NT2/D1 (cell line): ENCODE results near the gene NRG2.

Source experiments
- DNase-seq: peaks from one replicate; pipeline ENCODE4 v3.0.0-alpha.2; 2011; ENCODE audit warnings: low read depth, low spot score
- H3K27me3 ChIP-seq: 2 replicates; pipeline ENCODE4 v1.6.0; 2011; ENCODE audit warnings: mild to moderate bottlenecking; ENCODE audit not compliant: insufficient read length, insufficient read depth
- H3K36me3 ChIP-seq: 2 replicates; pipeline ENCODE4 v1.6.1; 2011; ENCODE audit warnings: mild to moderate bottlenecking, low read length, mixed read lengths; ENCODE audit not compliant: insufficient read depth, insufficient read length
- H3K4me1 ChIP-seq: 2 replicates; pipeline ENCODE4 v1.5.1; 2011; ENCODE audit not compliant: insufficient read depth, insufficient read length
- H3K4me3 ChIP-seq: 2 replicates; pipeline ENCODE4 v1.5.1; 2011; ENCODE audit warnings: low read depth; ENCODE audit not compliant: insufficient read length
- H3K9ac ChIP-seq: 2 replicates; pipeline ENCODE4 v1.6.0; 2011; ENCODE audit warnings: low read depth; ENCODE audit not compliant: insufficient read length
- H3K9me3 ChIP-seq: 2 replicates; pipeline ENCODE4 v1.5.1; 2011; ENCODE audit warnings: mild to moderate bottlenecking, low read length; ENCODE audit not compliant: insufficient read depth
- SUZ12 ChIP-seq: IDR thresholded peaks from 2 replicates; pipeline ENCODE4 v1.6.1; 2011; ENCODE audit not compliant: insufficient read length, insufficient read depth; ENCODE audit errors: extremely low read depth
- YY1 ChIP-seq: IDR thresholded peaks from 2 replicates; pipeline ENCODE4 v1.6.1; 2011; ENCODE audit not compliant: insufficient read length, insufficient read depth
- ZNF274 ChIP-seq: IDR thresholded peaks from 2 replicates; pipeline ENCODE4 v1.6.1; 2011; ENCODE audit warnings: mild to moderate bottlenecking, low read depth, low read length

Gene NRG2

DNA sequence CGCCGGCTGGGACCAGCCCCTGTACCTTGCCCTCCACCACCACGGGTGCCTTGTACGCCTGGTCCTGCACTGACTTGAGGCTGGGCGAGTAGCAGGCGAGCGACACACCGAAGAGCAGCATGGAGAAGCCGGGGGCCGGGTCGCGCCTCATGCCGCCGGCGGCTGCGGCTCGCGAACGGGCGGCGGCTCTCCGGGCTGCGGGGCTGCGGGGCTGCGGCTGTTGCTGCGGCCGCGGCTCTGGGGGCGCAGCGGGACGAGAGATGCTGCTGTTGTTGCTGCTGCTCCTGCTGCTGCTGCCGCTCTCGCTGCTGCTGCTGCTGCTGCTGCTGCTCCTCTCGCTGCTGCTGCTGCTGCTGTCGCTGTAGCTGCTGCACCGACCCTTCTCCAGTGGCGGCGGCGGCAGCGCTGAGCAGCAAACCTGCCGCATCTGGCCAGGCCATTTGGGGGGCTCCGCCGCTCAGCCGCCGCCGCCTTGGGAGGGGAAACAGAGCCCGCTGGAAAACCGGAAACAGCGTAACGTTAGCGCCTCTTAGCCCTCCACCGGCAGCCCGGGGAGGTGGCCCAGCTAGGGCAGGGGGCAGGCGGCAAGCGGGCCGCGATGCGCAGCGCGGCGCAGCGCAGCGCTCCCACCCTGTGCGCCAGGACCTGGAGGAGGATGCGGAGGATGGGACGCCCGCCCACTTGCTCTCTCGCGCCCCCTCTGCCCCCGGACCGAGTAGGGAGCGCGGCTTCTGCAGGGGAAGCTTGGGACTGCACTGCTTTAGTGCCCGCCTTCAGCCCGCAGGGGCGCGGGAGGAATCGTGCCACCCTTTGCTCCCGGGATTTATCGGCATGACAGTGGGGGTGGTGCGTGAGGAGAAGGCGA lies at the start of gene NRG2:
NRG2 (minus strand) TSS at position 657 of the 865 bp plus-strand sequence.
- Histone ChIP-seq H3K9ac (peak within 1 kb of the TSS; percentile 32), H3K9me3 (peaks cover 11% of the 10 kb centered on the region; the same call in 1 of the 2 replicates), H3K27me3 (peaks cover 76% of the 10 kb centered on the region), H3K4me1 (peaks cover 3% of the 10 kb centered on the region), H3K4me3 (peak within 1 kb of the TSS; percentile 52), H3K36me3 (no peaks in the 10 kb centered on the region)
- peak; percentile 46 for DNase-seq
- no peak for TF ChIP-seq YY1
- TF ChIP-seq SUZ12, result no peak
- TF ChIP-seq ZNF274, result no peak

DNA sequence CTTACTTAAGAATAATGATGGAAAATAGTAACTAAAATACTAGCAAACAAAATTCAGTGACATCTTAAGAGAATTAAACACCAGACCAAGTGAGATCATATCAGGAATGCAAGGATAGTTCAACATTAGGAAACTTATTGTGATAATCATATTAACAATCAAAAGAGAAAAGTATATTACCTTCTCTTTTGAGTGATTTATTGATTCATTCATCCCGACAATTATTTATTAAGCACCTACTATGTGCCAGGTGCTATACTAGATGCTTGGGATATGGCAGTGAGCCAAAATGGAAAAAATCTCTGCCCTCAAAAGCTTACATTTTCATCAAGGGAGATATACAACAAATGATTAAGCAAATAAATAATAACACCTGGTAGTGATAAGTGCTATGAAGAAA lies 47.2 kb upstream of the NRG2 start:
- H3K9ac ChIP-seq, result no peak overlapping the region

GRCh38 chr5:140084541-140084940 lies 41.4 kb upstream of the NRG2 start:
- TF ChIP-seq ZNF274 (no peak), YY1 (no peak)
- H3K36me3 ChIP-seq, result no peaks in the 10 kb centered on the region
- no peak overlapping the region for H3K9ac ChIP-seq
- H3K9me3 ChIP-seq, result no peaks in the 10 kb centered on the region
- no peaks in the 10 kb centered on the region for H3K27me3 ChIP-seq
- no peak overlapping the region for H3K4me3 ChIP-seq
- no peaks in the 10 kb centered on the region for H3K4me1 ChIP-seq
- DNase-seq, result no peak

More for the DNA sequence above, 47.2 kb upstream of the NRG2 start:
- H3K9me3 ChIP-seq, result peaks cover 16% of the 10 kb centered on the region
- no peak for DNase-seq
- H3K36me3 ChIP-seq, result no peaks in the 10 kb centered on the region
- no peaks in the 10 kb centered on the region for H3K27me3 ChIP-seq
- H3K4me1 ChIP-seq, result no peaks in the 10 kb centered on the region
- TF ChIP-seq SUZ12 (no peak), ZNF274 (no peak), YY1 (no peak)
- no peak overlapping the region for H3K4me3 ChIP-seq

DNA sequence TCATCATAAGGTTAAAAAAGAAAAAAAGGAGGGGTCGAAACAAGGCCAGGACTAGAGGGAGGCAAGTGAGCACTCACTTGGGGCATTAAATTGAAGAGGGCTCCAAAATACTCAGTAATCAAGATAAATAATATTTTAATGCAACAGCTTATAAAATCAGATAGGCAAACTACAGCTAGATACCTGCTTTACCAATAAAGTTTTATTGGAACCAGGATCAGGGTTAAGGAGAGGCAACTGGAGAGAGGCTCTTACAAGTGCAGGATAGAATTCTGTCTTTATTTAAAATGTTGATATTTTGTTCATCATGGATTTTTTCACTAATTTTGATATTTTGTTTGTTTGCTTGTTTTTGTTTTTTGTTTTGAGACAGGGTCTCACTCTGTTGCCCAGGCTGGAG lies 40.6 kb upstream of the NRG2 start:
- no peaks in the 10 kb centered on the region for H3K9me3 ChIP-seq
- no peak overlapping the region for H3K4me3 ChIP-seq
- no peaks in the 10 kb centered on the region for H3K36me3 ChIP-seq
- no peaks in the 10 kb centered on the region for H3K4me1 ChIP-seq
- no peak for DNase-seq
- no peaks in the 10 kb centered on the region for H3K27me3 ChIP-seq
- TF ChIP-seq ZNF274 (no peak), SUZ12 (no peak), YY1 (no peak)
- no peak overlapping the region for H3K9ac ChIP-seq

DNA sequence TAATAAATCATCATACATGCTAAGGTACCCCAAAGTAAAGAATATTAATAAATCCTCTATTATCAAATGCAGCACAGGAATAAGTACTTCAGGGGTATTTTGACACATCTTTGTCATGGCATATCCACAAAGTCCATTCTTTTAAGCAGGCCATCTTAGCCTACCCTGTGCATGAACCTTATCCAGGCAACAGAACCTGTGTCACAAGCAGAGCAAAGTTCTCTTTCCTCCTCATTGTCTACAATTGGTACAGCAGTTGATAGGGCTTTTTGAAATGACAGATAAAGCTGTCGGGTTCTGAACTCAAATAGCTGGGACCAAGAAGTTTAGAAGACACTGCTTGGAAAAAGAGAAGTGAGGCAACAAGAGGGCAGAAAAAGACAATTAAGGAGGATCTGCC lies 40.0 kb upstream of the NRG2 start:
- Histone ChIP-seq H3K9ac (no peak overlapping the region), H3K4me1 (no peaks in the 10 kb centered on the region), H3K9me3 (no peaks in the 10 kb centered on the region), H3K27me3 (no peaks in the 10 kb centered on the region), H3K36me3 (no peaks in the 10 kb centered on the region), H3K4me3 (no peak overlapping the region)
- DNase-seq, result no peak
- TF ChIP-seq ZNF274, result no peak
- no peak for TF ChIP-seq SUZ12
- TF ChIP-seq YY1, result no peak

- no peaks in the 10 kb centered on the region for H3K9me3 ChIP-seq
- H3K36me3 ChIP-seq, result no peaks in the 10 kb centered on the region
Measured at GRCh38 chr5:140076788-140077187, 33.7 kb upstream of the NRG2 start.

GRCh38 chr5:140076142-140076541 lies 33.0 kb upstream of the NRG2 start:
- no peak for DNase-seq
- H3K4me1 ChIP-seq, result no peaks in the 10 kb centered on the region
- no peak overlapping the region for H3K9ac ChIP-seq
- no peaks in the 10 kb centered on the region for H3K27me3 ChIP-seq
- TF ChIP-seq ZNF274 (no peak), YY1 (no peak), SUZ12 (no peak)
- no peaks in the 10 kb centered on the region for H3K9me3 ChIP-seq
- no peak overlapping the region for H3K4me3 ChIP-seq
- no peaks in the 10 kb centered on the region for H3K36me3 ChIP-seq

More at GRCh38 chr5:140076788-140077187, 33.7 kb upstream of the NRG2 start:
- DNase-seq, result no peak
- Histone ChIP-seq H3K4me3 (no peak overlapping the region), H3K9ac (no peak overlapping the region), H3K4me1 (no peaks in the 10 kb centered on the region), H3K27me3 (no peaks in the 10 kb centered on the region)
- TF ChIP-seq SUZ12 (no peak), YY1 (no peak), ZNF274 (no peak)
